Measurements from ENCODE around the gene OR10A3. TPM values are rescaled to one million over a fixed set of nuclear protein-coding genes. Genes with fewer than 3 reads are reported as not detected.

OR10A3 gene
- total and polyA plus RNA-seq, 2 of the 8 experiments (the other 6 are each of a cell fraction or from before 2014, with no cell fraction given): not detected

DNA sequence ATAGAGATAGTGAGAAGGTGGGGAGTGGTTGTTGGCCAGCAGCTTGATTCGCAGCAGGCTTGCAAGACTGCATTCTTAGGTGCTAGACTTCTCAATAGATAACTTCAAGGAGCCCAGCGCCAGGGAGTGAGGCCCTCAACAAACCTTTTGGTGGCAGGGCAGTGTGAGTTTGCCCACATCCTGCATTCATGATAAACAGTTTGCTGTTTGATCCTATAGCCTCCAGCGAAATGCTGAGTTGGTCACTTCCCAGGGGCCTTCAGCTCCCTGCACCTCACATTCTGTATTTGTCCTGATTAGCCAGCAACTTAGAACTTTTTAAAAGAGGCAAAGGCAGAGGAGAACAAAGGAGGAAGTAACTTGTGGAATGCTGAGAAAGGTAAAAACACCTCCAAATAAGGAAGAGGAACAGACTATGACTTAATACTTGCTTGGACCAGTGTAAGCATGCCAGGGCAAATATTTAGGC, 35.5 kb downstream of the OR10A3 start:
- Histone ChIP-seq H3K27ac (ENCODE audit: low read depth, low read length) (peak overlapping the region; percentile 62; the same call in 1 of the 2 replicates), H3K36me3 (ENCODE audit: control insufficient read depth in 2 of 4, insufficient read depth in 4 of 4, low read length in 3 of 4) (peaks cover 0 to 2% (median 0%) of the 10 kb centered on the region in 4 experiments; a peak in 1 of 8 replicates), H2BK20ac (ENCODE audit: low read length) (peak overlapping the region; percentile 29; the same call in 1 of the 2 replicates), H3K79me2 (ENCODE audit: control insufficient read depth in 1 of 2, insufficient read depth in 2 of 2, low read length in 2 of 2) (no peaks in the 10 kb centered on the region), H3K4me3 (ENCODE audit: extremely low read depth in 1 of 4, insufficient read depth in 2 of 4, low read depth in 3 of 4, low read length in 4 of 4) (peak overlapping the region in 2 of 4 experiments; percentile 25 to 30; a peak in 2 of 8 replicates), H3K79me1 (ENCODE audit: low read depth, low read length) (no peaks in the 10 kb centered on the region), H4K5ac (ENCODE audit: insufficient read length, low read depth, low read length) (no peak overlapping the region), H3K4ac (replicated peaks; ENCODE audit: insufficient read length, low read depth, low read length) (no peak overlapping the region), H2BK120ac (replicated peaks; ENCODE audit: low read depth, low read length) (peak overlapping the region; percentile 38), H4K8ac (ENCODE audit: extremely low read depth, insufficient read depth, low read length) (peak overlapping the region; percentile 81; the same call in 1 of the 2 replicates), H3K27me3 (replicated peaks in 1 of 4; ENCODE audit: control insufficient read depth in 3 of 4, extremely low read depth in 1 of 4, insufficient read depth in 3 of 4, low read length in 3 of 4) (no peaks in the 10 kb centered on the region), H3K23ac (ENCODE audit: insufficient read length) (no peak overlapping the region), H3K18ac (ENCODE audit: extremely low read depth, low read length) (no peak overlapping the region), H3K9me3 (ENCODE audit: insufficient read depth in 2 of 2, low read depth in 1 of 2, low read length in 1 of 2) (no peaks in the 10 kb centered on the region), H3K9ac (replicated peaks in 1 of 4; ENCODE audit: extremely low read depth in 1 of 4, low read depth in 3 of 4, low read length in 3 of 4) (peak overlapping the region in 1 of 4 experiments; percentile 18; a peak in 2 of 7 replicates), H2BK15ac (ENCODE audit: low read length) (peak overlapping the region; percentile 85; the same call in 1 of the 2 replicates), H4K91ac (replicated peaks; ENCODE audit: insufficient read length, low read length) (peak overlapping the region; percentile 39), H2AFZ (ENCODE audit: low read length) (peak overlapping the region; percentile 75), H2AK5ac (ENCODE audit: low read depth, low read length) (peak overlapping the region; percentile 32; the same call in 1 of the 2 replicates), H3K4me2 (ENCODE audit: insufficient read depth in 1 of 2, low read depth in 2 of 2, low read length in 2 of 2) (peak overlapping the region; percentile 38 to 84; a peak in 2 of 4 replicates), H2BK12ac (ENCODE audit: low read depth, low read length) (peak overlapping the region; percentile 94), H3K14ac (ENCODE audit: insufficient read length) (no peak overlapping the region), H2BK5ac (ENCODE audit: low read depth, low read length) (peak overlapping the region; percentile 94), H3K23me2 (ENCODE audit: low read depth, low read length) (no peaks in the 10 kb centered on the region), H4K20me1 (replicated peaks in 1 of 2; ENCODE audit: control insufficient read depth in 1 of 2, insufficient read depth in 2 of 2, low read length in 2 of 2) (no peaks in the 10 kb centered on the region), H3K4me1 (replicated peaks in 1 of 4; ENCODE audit: control insufficient read depth in 3 of 4, insufficient read depth in 4 of 4, low read length in 3 of 4) (peaks cover 6 to 21% (median 16%) of the 10 kb centered on the region in 4 experiments), H3K56ac (replicated peaks; ENCODE audit: insufficient read length, low read depth, low read length) (peak overlapping the region; percentile 10)
- FAIRE-seq (no peak), DNase-seq (ENCODE audit: low read depth in 1 of 2, low spot score in 2 of 2) (no peak)
- 59% methylated on average over 3 of the region's 3 CpGs; no CpG with 5 or more reads in 1 of the 2 experiments for WGBS, 2 experiments (ENCODE audit: extremely low coverage in 1 of 2, insufficient coverage in 1 of 2, insufficient read length in 1 of 2, insufficient replicate concordance in 2 of 2, low coverage in 1 of 2, low lambda C conversion rate in 2 of 2, missing lambda C conversion rate in 1 of 2)
- POLR2A ChIA-PET (ENCODE audit: partially characterized antibody): interaction anchor here (0.7 to 5.5 kb wide), 14 partner anchors 10 to 565 kb away, joined by 3 to 58 read pairs (median 6); partner anchors contain the start of gene EIF3F
- TF ChIP-seq SUZ12 (IDR thresholded peaks at IDR 0.05; ENCODE audit: low read length) (no peak), FOSL1 (IDR thresholded peaks at IDR 0.05; ENCODE audit: insufficient read depth, low read depth, low read length) (no peak), TCF12 (IDR thresholded peaks at IDR 0.05; ENCODE audit: low read depth, low read length) (no peak), EZH2 (IDR thresholded peaks at IDR 0.05; ENCODE audit: low read depth, low read length, severe bottlenecking) (no peak), BACH1 (IDR thresholded peaks at IDR 0.05; ENCODE audit: low read length) (no peak), RNF2 (IDR thresholded peaks at IDR 0.05; ENCODE audit: borderline replicate concordance, low read depth, low read length, missing control alignments, poor library complexity, severe bottlenecking) (no peak), TAF1 (IDR thresholded peaks at IDR 0.05; ENCODE audit: low read depth, low read length) (0 out of 2 replicates have a peak, but pooled peaks have one; percentile 21), SRF (IDR thresholded peaks at IDR 0.05; ENCODE audit: low read depth, low read length) (peak; percentile 77), PHF8 (conservative IDR thresholded peaks at IDR 0.05; ENCODE audit: low read depth, low read length) (0 out of 2 replicates have a peak, but pooled peaks have one; percentile 6)
- CTCF ChIA-PET (ENCODE audit: partially characterized antibody): interaction anchor here (0.6 to 7.3 kb wide), 17 partner anchors 13 to 1527 kb away, joined by 3 to 127 read pairs (median 5); partner anchors contain the start of gene EIF3F

All from H1 (cell line).